HG02840 (cell line): Measurements from ENCODE around the gene ARHGEF33.
"Not testable (repeated sequence)": the region's sequence is repeated elsewhere in the genome, so short reads cannot be mapped to it uniquely, and the experiment has no call there.

Experiments used
- ATAC-seq: cut with Tn5 transposase; IDR thresholded peaks from one replicate; pipeline ENCODE4 v1.9.1; 2021; ENCODE audit warnings: mild to moderate bottlenecking, moderate library complexity, moderate number of reproducible peaks; ENCODE audit not compliant: unreplicated experiment, low FRiP score

Gene ARHGEF33

DNA sequence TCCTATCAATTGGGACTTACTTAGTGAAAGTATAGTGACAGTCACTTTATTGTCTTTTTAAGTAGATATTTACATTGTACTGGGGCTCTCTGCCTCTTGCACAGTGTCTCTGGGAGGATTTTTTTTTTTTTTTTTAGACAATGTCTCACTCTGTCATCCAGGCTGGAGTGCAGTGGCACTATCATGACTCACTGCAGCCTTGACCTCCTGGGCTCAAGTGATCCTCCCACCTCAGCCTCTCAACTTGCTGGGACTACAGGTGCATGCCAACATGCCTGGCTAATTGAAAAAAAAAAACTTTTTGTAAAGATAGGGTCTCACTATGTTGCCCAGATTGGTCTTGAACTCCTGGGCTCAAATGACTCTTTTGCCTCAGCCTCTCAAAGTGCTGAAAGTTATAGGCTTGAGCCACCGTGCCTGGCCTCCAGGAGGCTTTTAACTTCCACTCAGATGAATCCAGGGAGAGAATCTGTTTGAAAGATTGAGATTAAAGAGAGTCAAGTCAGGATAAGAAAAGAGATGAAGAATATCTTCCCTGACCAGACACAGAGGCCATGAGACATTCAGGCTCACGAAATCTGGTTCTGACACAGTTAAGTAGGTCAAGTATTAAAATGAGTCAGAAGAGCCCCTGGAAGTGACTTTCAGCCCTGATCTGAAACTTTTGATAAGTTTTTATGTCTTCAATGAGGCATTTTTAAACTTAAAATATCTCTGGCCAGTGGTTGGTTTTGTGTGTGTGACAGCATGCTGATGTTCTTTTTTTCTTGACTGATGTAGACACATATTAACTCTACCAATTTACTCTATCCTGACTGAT, 18.3 kb downstream of the ARHGEF33 start:
- peak; percentile 65 for ATAC-seq

DNA sequence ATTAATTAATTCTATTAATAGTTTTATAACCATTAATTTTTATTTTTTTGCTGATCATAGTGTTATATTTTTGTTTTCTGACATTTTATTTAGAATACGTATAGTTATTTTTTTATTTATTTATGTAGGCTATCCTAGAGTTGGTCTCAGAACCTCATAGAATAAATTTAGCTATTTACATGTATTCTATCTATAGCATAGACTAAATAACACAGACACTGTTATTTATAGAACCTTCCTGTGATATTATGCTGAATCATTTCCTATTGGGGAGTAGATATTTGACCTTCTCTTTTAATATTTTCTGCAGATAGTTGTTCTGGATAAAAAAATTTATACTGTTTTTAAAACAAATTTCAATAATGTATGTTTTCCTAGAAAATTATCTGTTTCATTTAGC, 20.2 kb downstream of the ARHGEF33 start:
- no peak for ATAC-seq

GRCh38 chr2:38911191-38911590, 21.5 kb downstream of the ARHGEF33 start:
- no peak for ATAC-seq

DNA sequence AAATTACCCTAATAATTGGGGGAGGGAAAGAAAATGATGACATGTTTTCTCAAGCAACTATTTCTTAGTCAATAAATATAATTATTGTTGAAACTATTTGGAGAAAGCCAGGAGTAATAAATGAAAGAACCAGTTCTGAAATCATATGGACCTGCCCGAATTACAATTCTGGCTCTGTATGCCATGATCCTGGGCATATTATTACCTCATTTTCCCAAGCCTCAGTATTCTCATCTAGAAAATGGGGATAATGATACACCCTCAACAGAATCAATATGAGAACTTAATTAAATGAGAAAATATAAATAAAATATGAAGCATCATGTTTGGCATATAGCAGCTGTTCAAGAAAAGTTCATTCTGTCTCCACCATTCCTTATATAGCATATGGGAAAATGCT, 22.9 kb downstream of the ARHGEF33 start:
- no peak for ATAC-seq

DNA sequence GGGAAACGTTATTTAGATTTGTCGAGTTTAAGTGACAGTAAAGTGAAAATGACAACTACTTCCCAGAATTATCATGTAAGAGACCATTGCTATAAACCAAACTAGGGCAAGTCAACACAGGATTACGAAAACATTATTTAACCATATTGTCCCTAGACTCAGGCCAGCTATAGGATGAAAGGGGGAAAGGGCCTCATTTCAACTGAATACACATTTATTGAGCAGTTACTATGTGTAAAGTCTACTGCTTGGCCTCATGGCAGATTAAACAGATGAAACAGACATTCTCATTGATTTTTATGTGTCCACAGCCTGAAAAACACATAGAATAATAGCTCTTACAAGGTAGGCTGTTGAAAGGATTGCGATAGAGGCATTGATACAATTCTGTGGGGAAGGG, 32.7 kb downstream of the ARHGEF33 start:
- no peak for ATAC-seq

GRCh38 chr2:38922902-38923301, 33.2 kb downstream of the ARHGEF33 start:
- no peak for ATAC-seq

GRCh38 chr2:38925982-38926381, 36.3 kb downstream of the ARHGEF33 start:
- ATAC-seq, result no peak

DNA sequence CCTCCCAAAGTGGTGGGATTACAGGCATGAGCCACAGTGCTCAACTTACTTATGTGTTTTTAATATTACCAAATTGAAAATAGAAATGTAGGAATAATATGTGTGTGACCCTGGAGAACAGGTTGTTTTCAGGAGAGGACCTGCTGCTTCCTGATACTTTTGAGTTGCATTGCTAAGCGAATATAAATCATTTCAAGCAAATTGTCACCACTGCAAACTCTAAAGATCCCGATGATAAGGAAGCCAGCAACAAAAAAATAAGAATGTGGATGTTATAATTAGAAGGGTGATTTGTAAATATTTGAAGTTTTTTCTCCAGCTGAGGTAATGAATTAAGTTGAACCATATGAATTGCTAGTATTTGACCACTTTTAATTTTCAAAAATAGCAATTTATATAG, 40.9 kb downstream of the ARHGEF33 start:
- no peak for ATAC-seq

- no peak for ATAC-seq
Observed at GRCh38 chr2:38932586-38932985, 42.9 kb downstream of the ARHGEF33 start.

DNA sequence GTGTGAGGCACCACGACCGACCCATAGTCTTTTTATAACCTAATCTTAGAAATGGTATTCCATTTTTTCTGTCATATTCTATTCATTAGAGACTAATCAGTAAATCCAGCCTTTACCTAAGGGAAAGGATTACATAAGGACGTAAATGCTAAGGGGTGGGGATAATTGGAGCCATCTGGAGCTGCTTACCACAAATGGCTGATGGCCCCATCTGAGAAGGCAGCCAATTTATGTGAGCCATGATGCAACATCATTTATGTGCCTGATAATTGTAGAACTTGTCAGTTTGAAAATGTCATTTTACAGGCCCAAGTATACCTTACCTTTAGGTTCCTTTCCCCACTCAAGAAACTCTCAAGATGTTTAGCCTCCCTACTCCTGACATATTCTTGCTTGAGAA, 44.0 kb downstream of the ARHGEF33 start:
- ATAC-seq, result no peak

DNA sequence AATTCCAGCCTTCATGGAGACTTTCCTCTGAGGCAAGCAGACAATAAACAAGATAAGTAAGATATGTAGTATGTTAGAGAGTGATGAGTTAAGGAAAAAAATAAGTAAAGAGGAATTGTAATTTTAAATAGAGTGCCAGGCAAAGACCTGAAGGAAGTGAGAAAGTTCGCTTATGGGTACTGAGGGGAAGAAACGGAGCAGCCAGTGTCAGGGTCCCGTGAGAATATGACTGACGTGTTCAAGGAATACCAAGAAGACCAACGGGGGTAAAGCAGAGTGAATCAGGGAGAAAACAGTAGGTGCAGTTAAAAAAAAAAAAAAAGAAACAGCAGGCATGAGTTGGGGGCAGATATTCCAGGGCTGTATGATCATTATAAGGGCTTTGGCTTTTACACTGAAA, 45.1 kb downstream of the ARHGEF33 start:
- ATAC-seq, result no peak

DNA sequence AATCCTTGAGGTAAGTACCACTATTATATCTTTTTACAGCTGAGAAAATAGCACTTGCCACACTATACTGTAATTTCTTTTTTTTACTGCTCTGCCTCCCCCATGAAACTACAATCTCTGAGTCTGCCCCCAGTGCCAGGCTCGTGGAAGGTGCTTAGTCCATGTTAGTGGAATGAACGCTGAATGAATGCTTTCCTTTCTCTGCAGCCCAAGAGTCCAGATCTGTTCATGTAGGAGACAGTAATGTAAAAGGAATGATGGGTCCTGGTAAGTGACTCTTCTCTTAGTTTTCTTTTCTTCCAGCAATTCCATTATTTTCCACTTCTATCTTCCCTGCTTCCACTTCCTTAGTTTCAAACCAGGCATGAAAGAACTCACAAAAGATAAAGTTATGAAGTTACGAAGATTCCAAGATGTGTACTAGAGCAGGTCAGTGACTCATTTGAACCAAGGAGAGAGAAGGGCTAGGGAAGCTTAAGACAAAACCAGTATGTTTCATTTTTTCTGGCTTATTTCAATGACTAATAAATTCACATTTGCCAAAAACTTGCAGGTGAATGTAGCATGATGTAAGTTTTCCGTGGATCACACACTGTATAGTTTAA, 46.0 kb downstream of the ARHGEF33 start:
- no peak for ATAC-seq

- not testable (repeated sequence) for ATAC-seq
Observed at GRCh38 chr2:38936516-38936915, 46.8 kb downstream of the ARHGEF33 start.

DNA sequence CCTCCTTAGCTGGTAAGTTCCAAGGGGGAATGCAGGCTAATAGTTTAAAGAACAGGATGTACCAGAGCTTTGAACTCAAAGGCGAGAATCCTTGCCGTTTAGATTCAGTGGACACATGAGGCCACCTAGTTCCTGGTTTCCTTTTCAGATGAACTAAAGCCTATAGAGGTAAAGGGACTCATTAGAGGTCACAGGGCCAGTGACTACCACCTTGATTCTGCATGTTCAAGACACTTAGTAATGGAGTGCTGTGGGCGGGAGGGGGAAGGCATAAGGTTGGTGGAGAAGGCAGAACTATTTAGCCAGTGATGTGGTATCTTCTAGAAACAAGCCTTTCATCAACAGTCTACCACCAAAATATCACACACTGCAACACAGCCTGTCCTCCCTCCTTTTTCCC, 47.9 kb downstream of the ARHGEF33 start:
- no peak for ATAC-seq

GRCh38 chr2:38940746-38941145, 51.1 kb downstream of the ARHGEF33 start:
- ATAC-seq, result no peak

- ATAC-seq, result no peak
Observed at GRCh38 chr2:38943784-38944183, 54.1 kb downstream of the ARHGEF33 start.

- no peak for ATAC-seq
Observed at GRCh38 chr2:38945372-38945771, 55.7 kb downstream of the ARHGEF33 start.

DNA sequence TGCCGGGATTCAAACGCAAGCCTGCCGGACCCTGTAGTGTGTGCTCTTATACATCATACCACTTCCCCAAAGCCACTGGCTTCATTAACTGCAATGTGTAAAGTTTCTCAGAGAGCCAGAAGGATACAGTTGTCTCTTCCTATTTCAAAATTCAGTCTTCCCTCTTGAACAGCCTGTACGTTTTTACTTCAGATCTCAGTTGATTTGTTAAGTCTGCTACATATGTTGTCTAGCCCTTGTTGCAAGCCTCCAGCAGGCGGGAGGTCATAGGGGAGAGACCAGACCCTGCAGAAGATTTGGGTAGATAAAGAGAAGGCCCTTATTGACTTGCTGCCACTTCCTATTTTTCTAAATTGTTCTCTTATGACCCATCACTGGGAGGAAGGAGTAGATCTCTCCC, 56.2 kb downstream of the ARHGEF33 start:
- no peak for ATAC-seq

DNA sequence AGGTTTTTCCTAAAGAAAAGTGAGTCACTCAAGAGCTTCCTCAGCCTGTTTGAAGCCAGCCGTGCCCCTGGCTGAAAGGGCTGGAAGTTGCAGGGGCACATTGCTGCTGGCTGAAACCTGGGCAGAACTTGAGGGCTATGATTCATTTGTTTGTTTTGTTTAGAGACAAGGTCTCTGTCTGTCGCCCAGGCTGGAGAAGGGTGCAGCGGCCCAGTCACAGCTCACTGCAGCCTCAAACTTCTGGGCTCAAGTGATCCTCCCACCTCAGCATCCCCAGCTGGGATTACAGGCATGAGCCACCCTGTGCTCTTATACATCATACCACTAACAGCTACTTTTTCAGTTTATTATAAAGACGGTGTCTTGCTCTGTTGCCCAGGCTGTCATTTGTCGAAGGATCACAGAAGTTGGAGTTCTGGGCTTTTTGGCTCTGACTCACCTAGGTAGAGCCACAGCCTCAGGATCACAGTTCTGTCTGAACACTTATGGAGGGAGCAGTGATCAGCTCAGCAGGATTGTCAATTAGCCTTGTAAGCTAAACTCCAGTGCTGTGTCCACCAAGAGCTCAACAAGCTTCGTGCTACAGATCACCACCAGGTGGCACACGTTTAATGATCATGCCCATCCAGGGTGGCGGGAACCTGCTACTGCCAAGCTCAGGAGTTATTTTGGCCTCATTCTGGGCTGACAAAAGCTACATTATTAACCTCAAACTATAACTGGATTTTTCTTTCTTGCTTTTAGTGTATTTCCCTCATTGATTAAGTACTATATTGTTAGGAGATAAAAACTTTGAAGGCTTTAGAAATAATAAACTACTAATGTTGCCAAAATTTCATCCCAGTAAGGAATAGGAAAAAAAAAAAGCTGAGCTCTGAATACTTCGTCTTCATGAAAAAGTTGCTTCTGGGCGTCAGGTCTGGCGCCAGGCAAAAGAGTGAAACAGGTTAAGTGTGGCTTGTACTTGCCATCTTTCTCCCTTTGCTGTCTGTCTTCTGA, 57.9 kb downstream of the ARHGEF33 start:
- ATAC-seq, result no peak

GRCh38 chr2:38948387-38948882, 58.8 kb downstream of the ARHGEF33 start:
- ATAC-seq, result no peak

GRCh38 chr2:38948995-38949394, 59.3 kb downstream of the ARHGEF33 start:
- no peak for ATAC-seq
